GM12892 (cell line): Measurements from ENCODE around the gene PSMB5.

Experiments used
- POLR2AphosphoS5 ChIP-seq: IDR thresholded peaks from 2 replicates; pipeline ENCODE4 v1.6.1; 2011; ENCODE audit warnings: low read depth, low read length, control low read depth
- TAF1 ChIP-seq: IDR thresholded peaks from 2 replicates; pipeline ENCODE4 v1.6.1; 2011; ENCODE audit warnings: low read depth, mild to moderate bottlenecking, control low read depth, low read length, borderline replicate concordance

- TF ChIP-seq POLR2AphosphoS5: no peak
- TF ChIP-seq TAF1: no peak
Observed at GRCh38 chr14:22994762-22995275, 39.9 kb downstream of the PSMB5 start.
